Mesendoderm (in vitro differentiated cells): ENCODE data around the gene GTF3C4.
A peak's percentile ranks its signal among the peaks of the same experiment; 100 is the strongest.

Source experiments
- DNase-seq: peaks from one replicate; pipeline ENCODE4 v3.0.0; 2013
- H2AK5ac ChIP-seq: 2 replicates; pipeline ENCODE4 v1.6.1; 2013; ENCODE audit warnings: low read length, inconsistent platforms
- H2BK120ac ChIP-seq: 2 replicates; pipeline ENCODE4 v1.6.1; 2013; ENCODE audit warnings: low read depth, mild to moderate bottlenecking, low read length, moderate library complexity, mixed read lengths
- H2BK15ac ChIP-seq: replicated peaks from 2 replicates; pipeline ENCODE4 v1.6.1; 2013; ENCODE audit warnings: low read depth, mild to moderate bottlenecking, moderate library complexity
- H2BK5ac ChIP-seq: 2 replicates; pipeline ENCODE4 v1.6.1; 2013; ENCODE audit warnings: low read length, inconsistent platforms
- H3K18ac ChIP-seq: 2 replicates; pipeline ENCODE4 v1.6.1; 2013; ENCODE audit warnings: mild to moderate bottlenecking, low read length, mixed read lengths
- H3K23ac ChIP-seq: one replicate; pipeline ENCODE4 v1.6.1; 2013; ENCODE audit warnings: low read length
- H3K27ac ChIP-seq: 2 replicates; pipeline ENCODE4 v1.5.1; 2013; ENCODE audit warnings: low read depth, mild to moderate bottlenecking, inconsistent platforms, low read length, moderate library complexity
- H3K27me3 ChIP-seq: 2 replicates; pipeline ENCODE4 v1.6.1; 2013; ENCODE audit warnings: low read length, control low read depth, mild to moderate bottlenecking, inconsistent platforms; ENCODE audit not compliant: insufficient read depth, poor library complexity
- H3K36me3 ChIP-seq: 2 replicates; pipeline ENCODE4 v1.6.1; 2013; ENCODE audit warnings: low read length, inconsistent platforms; ENCODE audit not compliant: control insufficient read depth, insufficient read depth
- H3K4ac ChIP-seq: one replicate; pipeline ENCODE4 v1.6.1; 2013; ENCODE audit warnings: low read depth, mild to moderate bottlenecking, low read length, moderate library complexity
- H3K4me1 ChIP-seq: 2 replicates; pipeline ENCODE4 v1.6.1; 2013; ENCODE audit warnings: low read depth, low read length, inconsistent platforms; ENCODE audit not compliant: control insufficient read depth
- H3K4me2 ChIP-seq: 2 replicates; pipeline ENCODE4 v1.6.1; 2013; ENCODE audit warnings: low read length
- H3K4me3 ChIP-seq: 2 replicates; pipeline ENCODE4 v1.5.1; 2013; ENCODE audit warnings: mild to moderate bottlenecking, low read length
- H3K56ac ChIP-seq: one replicate; pipeline ENCODE4 v1.6.1; 2013; ENCODE audit warnings: low read length
- H3K79me1 ChIP-seq: 2 replicates; pipeline ENCODE4 v1.6.1; 2013; ENCODE audit warnings: low read length, inconsistent platforms
- H3K79me2 ChIP-seq: 2 replicates; pipeline ENCODE4 v1.6.1; 2013; ENCODE audit warnings: mild to moderate bottlenecking, low read length; ENCODE audit not compliant: control insufficient read depth, insufficient read depth
- H3K9ac ChIP-seq: 2 replicates; pipeline ENCODE4 v1.6.1; 2013; ENCODE audit warnings: low read length, inconsistent platforms
- H4K5ac ChIP-seq: one replicate; pipeline ENCODE4 v1.6.1; 2013; ENCODE audit warnings: low read length
- H4K8ac ChIP-seq: one replicate; pipeline ENCODE4 v1.6.1; 2013; ENCODE audit warnings: low read depth, mild to moderate bottlenecking, control low read depth, low read length, moderate library complexity
- WGBS: extraction: QIAGEN DNeasy Blood & Tissue Kit; methylation state at CpG from one replicate; pipeline ENCODE4 v1.1.7; 2013; ENCODE audit warnings: low lambda C conversion rate, missing lambda C conversion rate; ENCODE audit not compliant: insufficient coverage; ENCODE audit errors: extremely low coverage; 5-methylcytosine and 5-hydroxymethylcytosine counted together

GTF3C4 gene

GRCh38 chr9:132673355-132673754, 3.1 kb downstream of the GTF3C4 start:
- Histone ChIP-seq H3K4me2 (no peak overlapping the region), H4K5ac (no peak overlapping the region), H3K56ac (no peak overlapping the region), H3K4me1 (peaks cover 3% of the 10 kb centered on the region), H3K4me3 (no peak overlapping the region), H3K18ac (no peak overlapping the region), H3K23ac (no peak overlapping the region), H3K4ac (no peak overlapping the region), H2BK15ac (no peak overlapping the region), H3K79me2 (peaks cover 68% of the 10 kb centered on the region), H2BK120ac (no peak overlapping the region), H3K9ac (no peak overlapping the region), H3K36me3 (peaks cover 4% of the 10 kb centered on the region), H2BK5ac (no peak overlapping the region), H2AK5ac (no peak overlapping the region), H3K27ac (no peak overlapping the region), H3K79me1 (peaks cover 8% of the 10 kb centered on the region), H4K8ac (no peak overlapping the region), H3K27me3 (no peaks in the 10 kb centered on the region)
- peak; percentile 76 for DNase-seq
- no CpG with 5 or more reads among the region's 6 CpGs for WGBS

GRCh38 chr9:132674485-132674884, 4.2 kb downstream of the GTF3C4 start:
- no CpG with 5 or more reads among the region's 4 CpGs for WGBS
- Histone ChIP-seq H3K79me2 (peaks cover 79% of the 10 kb centered on the region), H3K27ac (no peak overlapping the region), H3K4me2 (no peak overlapping the region), H2BK120ac (no peak overlapping the region), H3K9ac (no peak overlapping the region), H2BK5ac (no peak overlapping the region), H3K4me1 (peaks cover 3% of the 10 kb centered on the region), H3K36me3 (peaks cover 11% of the 10 kb centered on the region), H4K5ac (no peak overlapping the region), H4K8ac (no peak overlapping the region), H3K23ac (no peak overlapping the region), H3K79me1 (peaks cover 15% of the 10 kb centered on the region), H3K4me3 (no peak overlapping the region), H2AK5ac (no peak overlapping the region), H3K18ac (no peak overlapping the region), H3K4ac (no peak overlapping the region), H3K27me3 (no peaks in the 10 kb centered on the region), H2BK15ac (no peak overlapping the region), H3K56ac (no peak overlapping the region)
- no peak for DNase-seq

DNA sequence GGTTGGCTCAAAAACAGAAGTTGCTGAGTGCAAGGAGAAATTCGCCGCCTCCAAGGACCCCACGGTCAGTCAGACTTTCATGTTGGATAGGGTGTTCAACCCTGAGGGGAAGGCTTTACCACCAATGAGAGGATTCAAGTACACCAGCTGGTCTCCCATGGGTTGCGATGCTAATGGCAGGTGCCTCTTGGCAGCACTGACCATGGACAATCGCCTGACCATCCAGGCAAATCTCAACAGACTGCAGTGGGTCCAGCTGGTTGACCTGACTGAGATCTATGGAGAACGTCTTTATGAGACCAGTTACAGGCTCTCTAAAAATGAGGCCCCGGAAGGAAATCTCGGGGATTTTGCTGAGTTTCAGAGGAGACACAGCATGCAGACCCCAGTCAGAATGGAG, 7.7 kb downstream of the GTF3C4 start:
- Histone ChIP-seq H3K79me1 (peaks cover 13% of the 10 kb centered on the region), H3K4me1 (no peaks in the 10 kb centered on the region), H3K36me3 (peaks cover 11% of the 10 kb centered on the region), H3K23ac (no peak overlapping the region), H3K4ac (no peak overlapping the region), H2BK15ac (no peak overlapping the region), H3K4me3 (no peak overlapping the region), H3K27ac (no peak overlapping the region), H4K8ac (no peak overlapping the region), H3K79me2 (peaks cover 75% of the 10 kb centered on the region), H3K56ac (no peak overlapping the region), H3K27me3 (no peaks in the 10 kb centered on the region), H3K18ac (no peak overlapping the region), H4K5ac (no peak overlapping the region), H2AK5ac (no peak overlapping the region), H3K9ac (no peak overlapping the region), H3K4me2 (no peak overlapping the region), H2BK120ac (no peak overlapping the region), H2BK5ac (no peak overlapping the region)
- no CpG with 5 or more reads among the region's 8 CpGs for WGBS
- no peak for DNase-seq

- Histone ChIP-seq H2AK5ac (no peak overlapping the region), H3K4ac (no peak overlapping the region), H3K27me3 (no peaks in the 10 kb centered on the region), H3K4me1 (no peaks in the 10 kb centered on the region), H3K23ac (no peak overlapping the region), H2BK15ac (no peak overlapping the region), H4K8ac (no peak overlapping the region), H3K4me2 (no peak overlapping the region), H3K27ac (no peak overlapping the region), H2BK120ac (no peak overlapping the region), H2BK5ac (no peak overlapping the region), H3K4me3 (no peak overlapping the region), H4K5ac (no peak overlapping the region), H3K79me1 (peaks cover 22% of the 10 kb centered on the region), H3K56ac (no peak overlapping the region), H3K9ac (no peak overlapping the region), H3K18ac (no peak overlapping the region), H3K36me3 (peaks cover 16% of the 10 kb centered on the region), H3K79me2 (peaks cover 60% of the 10 kb centered on the region)
- DNase-seq, result no peak
- no CpG with 5 or more reads among the region's 3 CpGs for WGBS
These were observed 9.8 kb downstream of the GTF3C4 start for GRCh38 chr9:132679946-132680625.

GRCh38 chr9:132681561-132681960, 11.3 kb downstream of the GTF3C4 start:
- Histone ChIP-seq H3K4me1 (no peaks in the 10 kb centered on the region), H3K27me3 (no peaks in the 10 kb centered on the region), H4K8ac (no peak overlapping the region), H2BK15ac (no peak overlapping the region), H3K9ac (no peak overlapping the region), H3K4me3 (no peak overlapping the region), H2BK5ac (no peak overlapping the region), H3K18ac (no peak overlapping the region), H3K36me3 (peaks cover 18% of the 10 kb centered on the region), H3K56ac (no peak overlapping the region), H3K79me1 (peaks cover 25% of the 10 kb centered on the region), H3K4ac (no peak overlapping the region), H2BK120ac (no peak overlapping the region), H3K27ac (no peak overlapping the region), H3K79me2 (peaks cover 48% of the 10 kb centered on the region), H3K4me2 (no peak overlapping the region), H2AK5ac (no peak overlapping the region), H3K23ac (no peak overlapping the region), H4K5ac (no peak overlapping the region)
- WGBS, result no CpG with 5 or more reads among the region's 5 CpGs
- no peak for DNase-seq

DNA sequence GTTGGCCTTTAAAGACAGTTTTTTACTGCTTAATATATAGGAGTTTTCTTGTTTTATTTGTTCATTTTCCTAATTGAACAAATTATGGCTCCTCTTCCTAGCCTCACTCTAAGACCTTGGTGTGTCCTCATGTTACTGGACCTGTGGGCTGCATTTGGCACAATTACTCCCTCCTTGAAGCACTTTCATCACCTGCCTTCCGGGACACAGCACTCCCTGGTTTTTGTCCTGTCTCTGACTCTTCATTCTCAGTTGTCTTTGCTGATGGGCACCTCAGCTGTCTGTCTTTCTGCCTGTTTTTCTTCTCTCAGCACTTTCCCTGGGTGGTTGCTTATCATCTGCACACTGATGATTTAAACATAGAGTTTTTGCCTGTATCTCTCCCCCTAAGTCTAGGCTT, 13.6 kb downstream of the GTF3C4 start:
- no peak overlapping the region for H2BK5ac ChIP-seq
- H3K27ac ChIP-seq, result no peak overlapping the region
- no peak for DNase-seq
- peaks cover 13% of the 10 kb centered on the region for H3K36me3 ChIP-seq
- H3K4me3 ChIP-seq, result no peak overlapping the region
- H3K23ac ChIP-seq, result no peak overlapping the region
- H2AK5ac ChIP-seq, result no peak overlapping the region
- no peak overlapping the region for H4K8ac ChIP-seq
- H3K79me1 ChIP-seq, result peaks cover 16% of the 10 kb centered on the region
- H2BK120ac ChIP-seq, result no peak overlapping the region
- H3K4me2 ChIP-seq, result no peak overlapping the region
- no peak overlapping the region for H3K4ac ChIP-seq
- H2BK15ac ChIP-seq, result no peak overlapping the region
- no peaks in the 10 kb centered on the region for H3K27me3 ChIP-seq
- no peaks in the 10 kb centered on the region for H3K4me1 ChIP-seq
- no peak overlapping the region for H3K56ac ChIP-seq
- no CpG with 5 or more reads among the region's 1 CpG for WGBS
- no peak overlapping the region for H4K5ac ChIP-seq
- H3K9ac ChIP-seq, result no peak overlapping the region
- peaks cover 30% of the 10 kb centered on the region for H3K79me2 ChIP-seq
- no peak overlapping the region for H3K18ac ChIP-seq
